T follicular helper cell (primary cell): Measurements from ENCODE around the gene SERPINB8.
A peak's percentile ranks its signal among the peaks of the same experiment; 100 is the strongest.

ENCODE experiments used
- DNase-seq: peaks from one replicate; pipeline ENCODE4 v3.0.0-alpha.2; 2020; ENCODE audit warnings: low read depth

Gene SERPINB8

DNA sequence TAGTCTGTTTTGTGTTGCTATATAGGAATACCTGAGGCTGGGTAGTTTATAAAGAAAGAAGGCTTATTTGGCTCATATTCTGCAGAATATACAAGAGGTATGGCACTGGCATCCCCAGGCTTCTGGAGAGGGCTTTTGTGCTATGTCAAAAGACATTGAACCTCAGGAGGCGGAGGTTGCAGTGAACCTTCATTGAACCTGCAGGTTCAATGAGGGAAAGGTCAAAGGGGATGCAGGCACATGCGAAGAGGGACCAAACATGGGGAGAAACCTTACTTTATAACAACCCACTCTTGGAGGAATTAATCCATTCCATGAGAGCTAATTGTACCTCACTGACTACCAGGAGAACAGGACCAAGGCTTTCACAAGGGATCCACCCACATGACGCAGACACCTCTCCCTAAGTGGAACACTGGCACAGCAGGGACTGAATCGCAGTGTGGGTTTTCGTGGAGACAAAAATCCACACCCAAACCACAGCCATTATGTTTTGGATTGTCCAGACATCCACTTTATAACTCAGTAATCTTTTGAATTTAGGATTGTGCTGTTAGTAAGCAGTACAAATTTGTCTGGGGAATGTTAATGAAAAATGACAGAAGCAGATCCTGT, 4.1 kb upstream of the SERPINB8 start:
- no peak for DNase-seq

DNA sequence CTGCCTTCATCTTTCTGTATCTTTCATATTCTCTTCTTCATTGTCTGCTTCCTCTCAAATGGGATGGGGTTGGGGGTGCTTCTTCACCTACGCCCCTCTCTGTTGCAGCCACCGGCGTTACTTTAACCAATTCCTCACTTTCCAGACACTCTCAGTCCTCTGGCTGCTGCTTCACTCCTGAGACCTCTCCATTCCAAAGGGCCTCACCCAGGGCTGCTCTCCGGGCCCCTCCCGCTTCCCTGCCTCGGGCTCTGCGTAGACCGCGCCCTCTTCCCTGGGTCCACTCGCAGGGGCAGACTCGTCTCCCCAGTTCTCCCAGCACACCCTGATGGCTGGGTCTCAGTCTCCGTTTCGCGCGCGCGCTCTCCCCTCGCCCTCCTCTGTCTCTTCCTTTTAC, 926 bp downstream of the SERPINB8 start:
- no peak for DNase-seq

DNA sequence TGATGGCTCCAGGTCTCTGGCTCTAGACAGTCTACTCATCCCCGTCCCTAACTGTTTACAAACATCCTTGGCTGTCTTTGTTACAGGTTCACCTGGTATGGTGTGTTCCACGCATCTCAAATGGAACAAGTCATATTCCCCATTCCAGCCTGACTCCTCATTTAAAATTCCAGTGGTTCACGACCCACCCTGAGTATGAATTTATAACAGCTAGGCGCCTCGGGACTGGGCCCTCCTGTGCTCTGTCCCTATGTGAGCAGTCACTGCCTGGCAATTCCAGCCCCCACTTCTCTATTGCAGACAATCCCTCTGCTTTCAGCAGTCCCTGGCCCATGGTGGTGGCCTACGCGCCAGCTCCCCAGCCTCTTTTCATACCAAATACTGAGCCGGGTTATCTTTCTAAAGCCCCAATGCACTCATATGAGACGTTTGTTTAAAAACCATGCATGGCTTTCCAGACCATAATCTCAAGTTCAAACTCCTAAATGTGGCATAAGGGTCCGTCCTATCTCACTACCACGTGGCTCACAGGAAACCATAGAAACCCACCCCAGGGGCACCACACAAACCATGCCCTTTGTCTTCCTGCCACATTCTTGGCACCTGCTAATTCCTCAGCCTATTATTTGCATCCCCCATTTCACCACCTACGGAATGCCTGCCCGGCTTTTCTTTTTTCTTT, 1.6 kb downstream of the SERPINB8 start:
- DNase-seq: no peak

DNA sequence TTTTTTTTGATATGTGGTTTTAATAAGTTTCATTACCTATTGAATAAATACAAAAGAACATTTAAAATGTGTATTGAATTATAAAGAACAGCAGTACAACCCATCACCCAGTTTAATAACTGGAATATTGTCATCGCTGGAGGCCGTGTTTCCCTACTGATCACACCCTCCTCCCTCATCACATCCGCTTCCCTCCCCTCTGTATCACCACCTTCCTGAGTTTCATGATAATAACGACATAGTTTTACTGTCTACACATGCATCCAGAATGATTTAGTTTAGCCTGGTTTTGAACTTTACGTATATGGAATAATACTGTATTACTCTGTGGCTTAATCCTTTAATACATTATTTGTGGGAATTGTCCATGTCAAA, 2.1 kb downstream of the SERPINB8 start:
- no peak for DNase-seq

- peak; percentile 12 for DNase-seq
Observed at GRCh38 chr18:63974991-63975390, 5.1 kb downstream of the SERPINB8 start.

DNA sequence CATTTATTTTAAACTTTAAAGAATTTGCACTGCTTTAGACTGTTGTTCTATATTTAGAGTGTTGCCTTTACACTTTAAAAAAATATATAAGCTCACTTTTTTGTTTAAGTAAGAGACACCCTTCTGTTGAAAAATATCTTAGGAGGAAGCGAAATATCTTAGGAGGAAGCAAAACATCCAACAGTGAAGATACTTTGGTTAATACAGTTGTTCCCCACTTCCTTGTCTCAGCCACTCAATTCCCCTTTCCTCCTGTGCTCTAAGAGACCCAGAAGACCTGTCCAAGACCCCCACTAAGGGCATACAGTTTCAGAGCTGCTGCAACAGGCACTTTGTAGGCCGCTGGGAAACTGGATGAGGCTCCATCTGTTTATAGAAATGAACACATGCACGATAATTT, 5.7 kb downstream of the SERPINB8 start:
- DNase-seq: no peak

GRCh38 chr18:63977040-63977439, 7.2 kb downstream of the SERPINB8 start:
- DNase-seq: no peak

- peak; percentile 11 for DNase-seq
Observed at GRCh38 chr18:63979409-63979920, 9.6 kb downstream of the SERPINB8 start.

- DNase-seq: no peak
Observed at GRCh38 chr18:63980027-63980426, 10.1 kb downstream of the SERPINB8 start.

DNA sequence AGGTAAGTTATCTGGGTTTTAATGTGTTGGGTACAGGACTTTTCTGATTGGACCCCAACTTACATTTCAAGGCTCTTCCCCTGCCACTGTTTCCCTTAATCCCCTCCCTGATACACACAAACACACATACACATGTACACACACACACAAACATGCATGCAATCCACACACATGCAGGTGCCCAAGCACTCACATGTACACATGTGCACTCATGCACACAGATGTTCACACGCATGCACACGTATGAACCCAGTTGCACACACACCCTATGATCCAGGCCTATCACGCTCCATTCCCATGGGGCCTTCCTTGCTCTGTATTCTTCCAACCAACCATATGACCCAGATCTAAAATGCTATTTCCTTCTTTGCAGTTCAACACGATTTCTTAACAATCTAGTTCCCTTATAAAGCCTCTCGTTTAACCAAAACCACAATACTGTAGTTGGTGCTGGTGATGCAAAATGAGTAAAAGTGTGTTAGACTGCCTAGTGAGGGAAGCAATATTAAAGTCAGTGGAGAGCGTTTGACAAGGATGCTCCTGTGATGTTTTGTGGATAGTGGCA, 11.1 kb downstream of the SERPINB8 start:
- DNase-seq: no peak

GRCh38 chr18:63981719-63982118, 11.8 kb downstream of the SERPINB8 start:
- DNase-seq: no peak

DNA sequence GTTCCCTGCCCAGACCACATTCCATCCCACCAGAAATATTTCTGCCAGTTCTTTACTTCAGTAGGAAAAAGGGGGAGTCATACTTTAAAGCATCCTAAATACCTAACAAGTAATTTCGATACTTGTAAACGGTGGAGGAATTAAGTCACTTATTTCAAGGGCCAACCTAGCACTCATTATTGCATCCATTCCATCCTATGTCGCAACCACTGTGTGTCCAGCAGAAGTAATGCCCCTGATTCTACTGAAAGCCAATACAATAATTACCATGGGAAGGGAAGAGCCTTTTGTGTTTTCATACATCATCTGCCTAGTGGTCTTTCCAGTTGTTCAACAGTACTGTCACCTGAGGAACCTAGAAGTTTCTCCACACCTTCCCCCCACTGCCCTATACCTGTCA, 12.5 kb downstream of the SERPINB8 start:
- no peak for DNase-seq

GRCh38 chr18:63986885-63987284, 17.0 kb downstream of the SERPINB8 start:
- DNase-seq: no peak

GRCh38 chr18:63987743-63988142, 17.9 kb downstream of the SERPINB8 start:
- no peak for DNase-seq

- DNase-seq: no peak
Observed at GRCh38 chr18:63992751-63993150, 22.9 kb downstream of the SERPINB8 start.

- peak; percentile 6 for DNase-seq
Observed at GRCh38 chr18:63994783-63995399, 25.0 kb downstream of the SERPINB8 start.

GRCh38 chr18:63997041-63997440, 27.2 kb downstream of the SERPINB8 start:
- no peak for DNase-seq

- DNase-seq: no peak
Observed at GRCh38 chr18:63997606-63998005, 27.7 kb downstream of the SERPINB8 start.

DNA sequence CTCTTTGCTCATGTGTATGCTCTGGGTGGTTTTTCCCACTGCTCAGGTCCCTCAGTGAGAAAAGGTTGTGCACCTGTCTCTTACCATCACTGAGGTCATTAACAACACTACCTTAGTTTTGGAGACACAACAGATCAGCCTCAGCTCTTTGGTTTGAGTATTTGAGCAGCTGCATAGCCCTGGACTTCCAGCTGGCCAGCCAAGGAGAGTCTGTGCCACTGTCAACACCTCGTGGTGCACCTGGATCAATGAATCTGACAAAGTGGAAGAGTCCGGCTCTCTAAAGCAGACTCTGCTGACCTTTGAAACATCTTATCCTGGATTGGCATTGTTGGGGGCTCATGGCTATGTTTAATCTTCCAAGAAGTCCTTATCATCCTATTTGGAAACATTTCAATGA, 30.0 kb downstream of the SERPINB8 start:
- DNase-seq: no peak

DNA sequence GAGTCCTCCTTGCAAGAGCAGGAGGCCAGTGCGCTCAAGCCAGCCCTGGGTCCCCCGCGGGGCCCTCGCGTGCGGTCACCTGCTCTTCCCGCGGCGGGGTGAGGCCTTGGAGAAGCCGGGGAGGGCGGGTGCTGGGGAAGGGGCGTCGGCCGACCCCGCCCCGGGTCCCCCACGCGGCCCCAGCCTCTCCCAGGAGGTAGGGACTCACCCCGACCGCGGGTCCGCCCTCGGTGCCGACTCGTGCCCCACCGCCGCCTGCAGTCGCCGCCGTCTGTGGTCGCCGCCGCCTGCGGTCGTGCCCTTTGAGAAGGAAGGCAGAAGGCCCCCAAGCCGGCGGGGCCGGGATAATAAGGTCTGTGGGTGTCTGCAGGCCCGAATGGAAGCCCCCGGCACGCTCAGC, 32.7 kb downstream of the SERPINB8 start:
- no peak for DNase-seq

DNA sequence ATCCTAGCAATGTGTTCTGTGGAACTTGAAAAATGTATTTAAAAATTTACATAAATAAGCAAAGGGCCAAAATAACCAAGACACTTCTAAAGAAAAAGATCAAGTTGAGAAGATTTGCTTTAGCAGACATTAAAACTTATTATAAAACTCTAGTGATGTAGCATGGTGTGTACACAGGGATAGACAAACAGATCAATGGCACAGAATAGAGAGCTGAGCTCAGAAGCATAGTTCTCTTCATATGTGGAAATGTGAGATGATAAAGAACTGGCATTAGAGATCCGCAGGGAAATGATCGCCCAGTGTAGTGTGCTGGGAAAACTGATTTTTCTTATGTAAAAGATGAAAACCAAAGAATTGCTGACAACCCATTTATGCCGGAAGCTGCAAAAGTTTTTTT, 39.4 kb downstream of the SERPINB8 start:
- no peak for DNase-seq

GRCh38 chr18:64011513-64011912, 41.6 kb downstream of the SERPINB8 start:
- DNase-seq: no peak

- no peak for DNase-seq
Observed at GRCh38 chr18:64017870-64018269, 48.0 kb downstream of the SERPINB8 start.
